HepG2 (cell line): ENCODE measurements around the gene MOXD1. TPM values are rescaled to one million over a fixed set of nuclear protein-coding genes. Genes with fewer than 3 reads are reported as not detected.

Source experiments
- ATF7 ChIP-seq, 2 experiments: fragments of 450-650 bp in 1 of 2; sonication (generic) in 1 of 2; formaldehyde crosslinking in 1 of 2; IDR thresholded peaks; 2 replicates each; pipeline versions ENCODE4 v1.4.0 to v1.6.1; 2016 to 2020; ENCODE audit warnings: antibody characterized with exemption in 1 of 2, mild to moderate bottlenecking in 1 of 2, missing genetic modification reagents in 1 of 2
- MAF1 ChIP-seq: sonication (generic); formaldehyde crosslinking; IDR thresholded peaks from 2 replicates; pipeline ENCODE4 v1.5.0; 2020; ENCODE audit warnings: missing genetic modification reagents, borderline replicate concordance
- MAFF ChIP-seq: IDR thresholded peaks from 2 replicates; pipeline ENCODE4 v1.6.1; 2011; ENCODE audit warnings: low read depth, low read length, improper control_type of control experiment
- MAFK ChIP-seq, 2 experiments: IDR thresholded peaks in 1 of 2; conservative IDR thresholded peaks in 1 of 2; 2 replicates each; pipeline ENCODE4 v1.6.1; 2011; ENCODE audit warnings: improper control_type of control experiment in 2 of 2, low read length in 2 of 2
- RAD21 ChIP-seq: fragments of 450-650 bp; formaldehyde crosslinking; IDR thresholded peaks from 2 replicates; pipeline ENCODE4 v1.5.0; 2020; ENCODE audit warnings: mild to moderate bottlenecking
- SCMH1 ChIP-seq: sonication (generic); formaldehyde crosslinking; IDR thresholded peaks from 2 replicates; pipeline ENCODE4 v1.9.0; 2021; ENCODE audit warnings: missing genetic modification reagents, mild to moderate bottlenecking, borderline replicate concordance
- SRY ChIP-seq: sonication (generic); formaldehyde crosslinking; IDR thresholded peaks from 2 replicates; pipeline ENCODE4 v1.8.0; 2022; ENCODE audit warnings: mild to moderate bottlenecking, missing genetic modification reagents
- TOPORS ChIP-seq: sonication (generic); formaldehyde crosslinking; IDR thresholded peaks from 2 replicates; pipeline ENCODE4 v1.8.0; 2023; ENCODE audit warnings: mild to moderate bottlenecking, missing genetic modification reagents
- TSC22D2 ChIP-seq: sonication (generic); formaldehyde crosslinking; IDR thresholded peaks from 2 replicates; pipeline ENCODE4 v1.5.1; 2020; ENCODE audit warnings: missing genetic modification reagents, mild to moderate bottlenecking, borderline replicate concordance
- ZC3H13 ChIP-seq: sonication (generic); formaldehyde crosslinking; IDR thresholded peaks from 2 replicates; pipeline ENCODE4 v1.8.1; 2023; ENCODE audit warnings: mild to moderate bottlenecking, missing genetic modification reagents, moderate library complexity
- ZNF225 ChIP-seq: sonication (generic); formaldehyde crosslinking; IDR thresholded peaks from 2 replicates; pipeline ENCODE4 v1.4.0; 2020; ENCODE audit warnings: mild to moderate bottlenecking, missing genetic modification reagents
- ZNF7 ChIP-seq: IDR thresholded peaks from 2 replicates; pipeline ENCODE4 v1.6.1; 2016; ENCODE audit warnings: missing biosample characterization, missing genetic modification reagents
- ZNF768 ChIP-seq: sonication (generic); formaldehyde crosslinking; IDR thresholded peaks from 2 replicates; pipeline ENCODE4 v1.4.0; 2020; ENCODE audit warnings: missing genetic modification reagents
- polyA plus RNA-seq, 8 experiments: library from polyadenylated mRNA; depleted of rRNA in 3 of 8; stranded (reverse) in 7 of 8; unstranded in 1 of 8; fragments of >200 nt; fragmentation: Illumina TruSeq in 4 of 8; extraction: Trizol in 4 of 8; gene quantifications; 2 replicates each; pipeline versions ENCODE4 v1.2.1 to v1.2.3, GENCODE V29; 2011 to 2016; ENCODE audit warnings: low read depth in 4 of 8, missing spikeins in 1 of 8, mixed read lengths in 1 of 8; ENCODE audit not compliant: insufficient read depth in 1 of 8
- total RNA-seq, 5 experiments: library from RNA; depleted of rRNA; stranded (reverse); fragments of >200 nt; fragmentation: Illumina TruSeq; extraction: Trizol; gene quantifications; 2 replicates each; pipeline ENCODE4 v1.2.3, GENCODE V29; 2016; ENCODE audit warnings: low read depth in 1 of 5
- TF ChIP-seq, protein P1 (sequence below): sonication (generic); formaldehyde crosslinking; IDR thresholded peaks from 2 replicates; pipeline ENCODE4 v1.4.0; 2020; ENCODE audit warnings: missing genetic modification reagents
- TF ChIP-seq, protein P2 (sequence below): sonication (generic); formaldehyde crosslinking; IDR thresholded peaks from 2 replicates; pipeline ENCODE4 v1.5.0; 2020; ENCODE audit warnings: mild to moderate bottlenecking, missing genetic modification reagents, borderline replicate concordance

The MOXD1 gene
- total and polyA plus RNA-seq, 2 of the 13 experiments (the other 11 are each of a cell fraction or from before 2014, with no cell fraction given): 0.03 TPM; not detected in 1

DNA sequence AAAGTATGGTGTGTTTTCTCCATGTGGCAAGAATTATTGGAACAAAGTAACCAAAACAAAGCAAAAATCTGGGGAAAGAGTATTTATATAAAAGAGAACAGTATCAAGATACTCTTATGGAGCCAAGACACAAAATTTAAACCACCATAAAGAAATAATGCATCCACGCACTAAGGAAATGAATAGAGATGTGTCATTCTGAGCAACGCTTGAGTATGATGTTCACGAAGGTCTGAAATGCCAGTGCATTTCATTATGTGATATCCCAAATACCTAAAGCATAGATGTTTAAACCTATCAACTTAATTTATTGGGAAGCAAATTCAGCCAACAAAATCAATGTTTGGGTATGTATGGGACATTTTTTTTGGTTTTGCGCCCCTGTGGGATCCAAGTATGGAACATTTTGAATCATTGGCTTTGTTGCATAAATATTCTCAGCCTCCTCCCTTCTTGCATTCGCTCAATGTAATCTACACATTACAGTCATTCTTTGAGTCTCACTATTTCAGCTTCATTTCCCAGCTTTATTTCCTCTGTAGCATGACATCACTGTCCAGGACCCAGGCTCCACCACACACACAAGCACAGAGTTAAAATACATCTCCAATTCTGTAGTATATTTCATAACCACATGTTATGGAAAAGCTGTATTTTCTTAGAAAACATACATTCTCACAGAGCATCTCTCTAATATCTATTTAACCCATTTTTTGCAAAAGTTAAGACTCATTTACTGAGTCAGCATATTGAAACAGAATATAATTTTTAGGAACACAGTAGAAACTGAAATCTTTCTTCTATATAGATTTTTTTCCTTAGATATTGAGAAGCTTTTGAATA is 11.6 kb upstream of the MOXD1 start (continued):
- TF ChIP-seq, protein P1, sequence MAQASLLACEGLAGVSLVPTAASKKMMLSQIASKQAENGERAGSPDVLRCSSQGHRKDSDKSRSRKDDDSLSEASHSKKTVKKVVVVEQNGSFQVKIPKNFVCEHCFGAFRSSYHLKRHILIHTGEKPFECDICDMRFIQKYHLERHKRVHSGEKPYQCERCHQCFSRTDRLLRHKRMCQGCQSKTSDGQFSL (CRISPR knock-in tag): no peak
- TF ChIP-seq ZNF768 (CRISPR knock-in tag) (no peak), SCMH1 (CRISPR knock-in tag) (no peak), ZNF7 (no peak), MAF1 (CRISPR knock-in tag) (no peak), RAD21 (no peak), MAFF (peak; percentile 82), ATF7 (IDR thresholded peaks at IDR 0.05) (0 out of 2 replicates have a peak, but pooled peaks have one; percentile 22), ATF7 (CRISPR knock-in tag; IDR thresholded peaks at IDR 0.05) (no peak), TSC22D2 (CRISPR knock-in tag) (no peak), TOPORS (CRISPR knock-in tag) (no peak), SRY (no peak), ZNF225 (CRISPR knock-in tag) (no peak), ZC3H13 (no peak), MAFK (conservative IDR thresholded peaks at IDR 0.05 in 1 of 2, IDR thresholded peaks at IDR 0.05 in 1 of 2; ENCODE audit: low read length in 2 of 2) (peak; percentile 75 to 94)
- TF ChIP-seq, protein P2, sequence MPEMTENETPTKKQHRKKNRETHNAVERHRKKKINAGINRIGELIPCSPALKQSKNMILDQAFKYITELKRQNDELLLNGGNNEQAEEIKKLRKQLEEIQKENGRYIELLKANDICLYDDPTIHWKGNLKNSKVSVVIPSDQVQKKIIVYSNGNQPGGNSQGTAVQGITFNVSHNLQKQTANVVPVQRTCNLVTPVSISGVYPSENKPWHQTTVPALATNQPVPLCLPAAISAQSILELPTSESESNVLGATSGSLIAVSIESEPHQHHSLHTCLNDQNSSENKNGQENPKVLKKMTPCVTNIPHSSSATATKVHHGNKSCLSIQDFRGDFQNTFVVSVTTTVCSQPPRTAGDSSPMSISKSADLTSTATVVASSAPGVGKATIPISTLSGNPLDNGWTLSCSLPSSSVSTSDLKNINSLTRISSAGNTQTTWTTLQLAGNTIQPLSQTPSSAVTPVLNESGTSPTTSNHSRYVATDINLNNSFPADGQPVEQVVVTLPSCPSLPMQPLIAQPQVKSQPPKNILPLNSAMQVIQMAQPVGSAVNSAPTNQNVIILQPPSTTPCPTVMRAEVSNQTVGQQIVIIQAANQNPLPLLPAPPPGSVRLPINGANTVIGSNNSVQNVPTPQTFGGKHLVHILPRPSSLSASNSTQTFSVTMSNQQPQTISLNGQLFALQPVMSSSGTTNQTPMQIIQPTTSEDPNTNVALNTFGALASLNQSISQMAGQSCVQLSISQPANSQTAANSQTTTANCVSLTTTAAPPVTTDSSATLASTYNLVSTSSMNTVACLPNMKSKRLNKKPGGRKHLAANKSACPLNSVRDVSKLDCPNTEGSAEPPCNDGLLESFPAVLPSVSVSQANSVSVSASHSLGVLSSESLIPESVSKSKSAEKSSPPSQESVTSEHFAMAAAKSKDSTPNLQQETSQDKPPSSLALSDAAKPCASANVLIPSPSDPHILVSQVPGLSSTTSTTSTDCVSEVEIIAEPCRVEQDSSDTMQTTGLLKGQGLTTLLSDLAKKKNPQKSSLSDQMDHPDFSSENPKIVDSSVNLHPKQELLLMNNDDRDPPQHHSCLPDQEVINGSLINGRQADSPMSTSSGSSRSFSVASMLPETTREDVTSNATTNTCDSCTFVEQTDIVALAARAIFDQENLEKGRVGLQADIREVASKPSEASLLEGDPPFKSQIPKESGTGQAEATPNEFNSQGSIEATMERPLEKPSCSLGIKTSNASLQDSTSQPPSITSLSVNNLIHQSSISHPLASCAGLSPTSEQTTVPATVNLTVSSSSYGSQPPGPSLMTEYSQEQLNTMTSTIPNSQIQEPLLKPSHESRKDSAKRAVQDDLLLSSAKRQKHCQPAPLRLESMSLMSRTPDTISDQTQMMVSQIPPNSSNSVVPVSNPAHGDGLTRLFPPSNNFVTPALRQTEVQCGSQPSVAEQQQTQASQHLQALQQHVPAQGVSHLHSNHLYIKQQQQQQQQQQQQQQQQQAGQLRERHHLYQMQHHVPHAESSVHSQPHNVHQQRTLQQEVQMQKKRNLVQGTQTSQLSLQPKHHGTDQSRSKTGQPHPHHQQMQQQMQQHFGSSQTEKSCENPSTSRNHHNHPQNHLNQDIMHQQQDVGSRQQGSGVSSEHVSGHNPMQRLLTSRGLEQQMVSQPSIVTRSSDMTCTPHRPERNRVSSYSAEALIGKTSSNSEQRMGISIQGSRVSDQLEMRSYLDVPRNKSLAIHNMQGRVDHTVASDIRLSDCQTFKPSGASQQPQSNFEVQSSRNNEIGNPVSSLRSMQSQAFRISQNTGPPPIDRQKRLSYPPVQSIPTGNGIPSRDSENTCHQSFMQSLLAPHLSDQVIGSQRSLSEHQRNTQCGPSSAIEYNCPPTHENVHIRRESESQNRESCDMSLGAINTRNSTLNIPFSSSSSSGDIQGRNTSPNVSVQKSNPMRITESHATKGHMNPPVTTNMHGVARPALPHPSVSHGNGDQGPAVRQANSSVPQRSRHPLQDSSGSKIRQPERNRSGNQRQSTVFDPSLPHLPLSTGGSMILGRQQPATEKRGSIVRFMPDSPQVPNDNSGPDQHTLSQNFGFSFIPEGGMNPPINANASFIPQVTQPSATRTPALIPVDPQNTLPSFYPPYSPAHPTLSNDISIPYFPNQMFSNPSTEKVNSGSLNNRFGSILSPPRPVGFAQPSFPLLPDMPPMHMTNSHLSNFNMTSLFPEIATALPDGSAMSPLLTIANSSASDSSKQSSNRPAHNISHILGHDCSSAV: no peak
